Measurements from ENCODE around the gene DRAXIN.

Gene DRAXIN

GRCh38 chr1:11654939-11655808 is 36.3 kb upstream of the DRAXIN start:
- in situ Hi-C loops (cut with MboI; ENCODE audit: low sequenced_read_pairs), result no loop called here

GRCh38 chr1:11657654-11658053 is 33.9 kb upstream of the DRAXIN start:
- in situ Hi-C loops (cut with MboI; ENCODE audit: low sequenced_read_pairs), result no loop called here

GRCh38 chr1:11658542-11658941 is 33.0 kb upstream of the DRAXIN start:
- in situ Hi-C loops (cut with MboI; ENCODE audit: low sequenced_read_pairs), result no loop called here

GRCh38 chr1:11659748-11660147 is 31.8 kb upstream of the DRAXIN start:
- in situ Hi-C loops (cut with MboI; ENCODE audit: low sequenced_read_pairs), result no loop called here

GRCh38 chr1:11661103-11661502 is 30.4 kb upstream of the DRAXIN start:
- in situ Hi-C loops (cut with MboI; ENCODE audit: low sequenced_read_pairs), result no loop called here

- in situ Hi-C loops (cut with MboI; ENCODE audit: low sequenced_read_pairs), result no loop called here
Measured at GRCh38 chr1:11664336-11665065, 27.0 kb upstream of the DRAXIN start.

GRCh38 chr1:11668516-11668915 is 23.0 kb upstream of the DRAXIN start:
- in situ Hi-C loops (cut with MboI; ENCODE audit: low sequenced_read_pairs), result no loop called here

GRCh38 chr1:11670747-11671146 is 20.8 kb upstream of the DRAXIN start:
- in situ Hi-C loops (cut with MboI; ENCODE audit: low sequenced_read_pairs), result no loop called here

GRCh38 chr1:11671205-11671543 is 20.3 kb upstream of the DRAXIN start:
- in situ Hi-C loops (cut with MboI; ENCODE audit: low sequenced_read_pairs), result no loop called here

- in situ Hi-C loops (cut with MboI; ENCODE audit: low sequenced_read_pairs), result no loop called here
Measured at GRCh38 chr1:11671544-11672286, 19.8 kb upstream of the DRAXIN start.

- in situ Hi-C loops (cut with MboI; ENCODE audit: low sequenced_read_pairs), result no loop called here
Measured at GRCh38 chr1:11673089-11673769, 18.3 kb upstream of the DRAXIN start.

- in situ Hi-C loops (cut with MboI; ENCODE audit: low sequenced_read_pairs), result no loop called here
Measured at GRCh38 chr1:11674488-11674887, 17.0 kb upstream of the DRAXIN start.

- in situ Hi-C loops (cut with MboI; ENCODE audit: low sequenced_read_pairs), result no loop called here
Measured at GRCh38 chr1:11675325-11675724, 16.2 kb upstream of the DRAXIN start.

- in situ Hi-C loops (cut with MboI; ENCODE audit: low sequenced_read_pairs), result no loop called here
Measured at GRCh38 chr1:11676386-11677103, 15.0 kb upstream of the DRAXIN start.

GRCh38 chr1:11678442-11678841 is 13.1 kb upstream of the DRAXIN start:
- in situ Hi-C loops (cut with MboI; ENCODE audit: low sequenced_read_pairs), result no loop called here

- in situ Hi-C loops (cut with MboI; ENCODE audit: low sequenced_read_pairs), result no loop called here
Measured at GRCh38 chr1:11680270-11681070, 11.0 kb upstream of the DRAXIN start.

- in situ Hi-C loops (cut with MboI; ENCODE audit: low sequenced_read_pairs), result no loop called here
Measured at GRCh38 chr1:11681071-11681771, 10.3 kb upstream of the DRAXIN start, which contains the start of gene MAD2L2. MAD2L2 (minus strand) TSS chr1:11681148; CDS start chr1:11680601, 547 bp downstream.

GRCh38 chr1:11682287-11682771 is 9.2 kb upstream of the DRAXIN start:
- in situ Hi-C loops (cut with MboI; ENCODE audit: low sequenced_read_pairs), result no loop called here

GRCh38 chr1:11682799-11683198 is 8.7 kb upstream of the DRAXIN start:
- in situ Hi-C loops (cut with MboI; ENCODE audit: low sequenced_read_pairs), result no loop called here

Data from hTERT RPE-1 (cell line).